BJ (cell line): ENCODE measurements around the gene AUH. TPM values are rescaled to one million over a fixed set of nuclear protein-coding genes. Genes with fewer than 3 reads are reported as not detected.

Experiments used
- CTCF ChIA-PET: fragments of 350-600 bp; formaldehyde crosslinking; extraction: SDS; loops from one replicate; lab custom pipeline; 2021; ENCODE audit warnings: antibody characterized with exemption, inconsistent platforms; lab: Yijun Ruan, JAX
- POLR2A ChIA-PET: fragments of 300-600 bp; sonication (Branson Sonifier 250); formaldehyde crosslinking; extraction: SDS; loops from one replicate; lab custom pipeline; 2021; ENCODE audit warnings: antibody characterized with exemption; lab: Charles Lee
- DNase-seq: peaks from one replicate; pipeline ENCODE4 v3.0.0-alpha.2; 2011; ENCODE audit warnings: low read depth
- H3K27me3 ChIP-seq: 2 replicates; pipeline ENCODE4 v1.6.0; 2011; ENCODE audit warnings: low read length; ENCODE audit not compliant: control insufficient read depth, insufficient read depth
- H3K36me3 ChIP-seq: 2 replicates; pipeline ENCODE4 v1.5.1; 2011; ENCODE audit warnings: low read length; ENCODE audit not compliant: control insufficient read depth, insufficient read depth
- H3K4me3 ChIP-seq: 2 replicates; pipeline ENCODE4 v1.5.1; 2011; ENCODE audit warnings: low read depth, mild to moderate bottlenecking, control low read depth, low read length
- polyA plus RNA-seq: library from polyadenylated mRNA; depleted of rRNA; stranded (reverse); fragments of >200 nt; gene quantifications from 2 replicates; pipeline ENCODE4 v1.2.3, GENCODE V29; 2011
- TF ChIP-seq, protein P1 (sequence below): IDR thresholded peaks from 2 replicates; pipeline ENCODE4 v1.5.1; 2011; ENCODE audit warnings: low read depth, mild to moderate bottlenecking, control low read depth, inconsistent platforms, low read length, moderate library complexity; ENCODE audit not compliant: insufficient read depth

Gene AUH
- polyA plus RNA-seq, 1 experiment = 4.1 TPM

DNA sequence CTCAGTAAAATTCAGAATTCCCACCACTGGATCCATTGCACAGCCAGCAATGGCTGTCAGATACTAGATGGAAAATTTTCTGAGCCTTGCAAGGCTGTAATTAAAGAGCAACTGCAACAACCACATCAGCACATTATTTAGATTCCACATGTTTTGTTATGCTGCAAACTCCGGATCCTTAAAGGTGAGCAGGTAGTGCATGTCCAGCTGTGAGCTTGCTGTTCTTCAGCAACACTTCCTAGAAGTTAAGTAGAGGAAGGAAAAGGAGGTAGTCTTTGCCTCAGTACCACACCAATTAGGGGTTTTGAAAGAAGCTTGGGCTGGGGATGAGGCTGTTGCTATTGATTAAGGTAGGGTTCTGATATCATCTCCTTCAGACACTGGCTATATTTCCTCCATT, 144.3 kb downstream of the AUH start:
- POLR2A ChIA-PET = no interaction called here
- CTCF ChIA-PET = no interaction called here

DNA sequence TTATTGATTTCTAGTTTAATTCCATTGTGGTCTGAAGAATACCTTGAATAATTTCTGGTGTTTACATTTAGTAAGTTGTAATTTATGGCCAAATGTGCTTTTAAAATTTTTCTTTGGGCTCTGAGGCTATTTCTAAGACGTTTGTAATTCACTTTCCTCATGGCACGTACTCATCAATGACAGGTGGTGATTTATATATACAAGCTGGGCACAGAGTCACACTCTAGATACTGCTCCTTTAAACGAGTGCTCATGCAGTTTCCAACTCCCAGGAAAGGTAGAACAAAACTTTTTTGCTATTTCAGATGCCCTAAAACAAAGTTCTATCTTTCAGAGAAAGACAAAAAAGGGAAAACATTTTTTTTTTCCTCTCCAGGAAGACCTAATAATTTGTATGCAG, 146.9 kb downstream of the AUH start:
- H3K36me3 ChIP-seq = 0 out of 2 replicates have a peak, but pooled peaks cover 2% of the 10 kb centered on the region
- no peak for DNase-seq
- no peak overlapping the region for H3K4me3 ChIP-seq
- TF ChIP-seq, protein P1, sequence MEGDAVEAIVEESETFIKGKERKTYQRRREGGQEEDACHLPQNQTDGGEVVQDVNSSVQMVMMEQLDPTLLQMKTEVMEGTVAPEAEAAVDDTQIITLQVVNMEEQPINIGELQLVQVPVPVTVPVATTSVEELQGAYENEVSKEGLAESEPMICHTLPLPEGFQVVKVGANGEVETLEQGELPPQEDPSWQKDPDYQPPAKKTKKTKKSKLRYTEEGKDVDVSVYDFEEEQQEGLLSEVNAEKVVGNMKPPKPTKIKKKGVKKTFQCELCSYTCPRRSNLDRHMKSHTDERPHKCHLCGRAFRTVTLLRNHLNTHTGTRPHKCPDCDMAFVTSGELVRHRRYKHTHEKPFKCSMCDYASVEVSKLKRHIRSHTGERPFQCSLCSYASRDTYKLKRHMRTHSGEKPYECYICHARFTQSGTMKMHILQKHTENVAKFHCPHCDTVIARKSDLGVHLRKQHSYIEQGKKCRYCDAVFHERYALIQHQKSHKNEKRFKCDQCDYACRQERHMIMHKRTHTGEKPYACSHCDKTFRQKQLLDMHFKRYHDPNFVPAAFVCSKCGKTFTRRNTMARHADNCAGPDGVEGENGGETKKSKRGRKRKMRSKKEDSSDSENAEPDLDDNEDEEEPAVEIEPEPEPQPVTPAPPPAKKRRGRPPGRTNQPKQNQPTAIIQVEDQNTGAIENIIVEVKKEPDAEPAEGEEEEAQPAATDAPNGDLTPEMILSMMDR = no peak
- no peaks in the 10 kb centered on the region for H3K27me3 ChIP-seq
- ChIA-PET CTCF (interaction anchor here (0.7 kb wide), 1 partner anchor 143 kb away, joined by 3 read pairs; no protein-coding TSS in a partner anchor), POLR2A (no interaction called here)

More for the DNA sequence above, 144.3 kb downstream of the AUH start:
- no peak for DNase-seq
- TF ChIP-seq, protein P1 = no peak
- H3K4me3 ChIP-seq = no peak overlapping the region
- 0 out of 2 replicates have a peak, but pooled peaks cover 2% of the 10 kb centered on the region for H3K36me3 ChIP-seq
- H3K27me3 ChIP-seq = no peaks in the 10 kb centered on the region

DNA sequence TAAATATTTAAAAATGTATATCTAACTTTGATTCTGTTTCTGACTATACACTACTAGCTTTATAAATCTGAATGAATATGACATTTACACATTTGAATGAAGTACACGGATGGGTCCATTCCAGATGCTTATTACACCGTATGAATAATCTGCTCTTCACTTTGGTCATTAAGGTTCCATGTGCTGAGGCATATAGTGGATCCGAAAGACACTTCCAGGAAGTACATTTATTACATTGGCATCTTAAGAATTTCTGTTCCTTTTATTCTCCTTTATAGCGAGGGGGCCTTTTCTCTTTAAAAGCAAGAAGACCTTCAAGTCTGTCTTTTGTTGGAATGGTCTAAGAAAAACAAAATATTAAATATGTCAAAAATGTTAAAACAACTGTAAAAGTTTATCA, 147.6 kb downstream of the AUH start:
- CTCF ChIA-PET = no interaction called here
- POLR2A ChIA-PET = no interaction called here
- DNase-seq = no peak

DNA sequence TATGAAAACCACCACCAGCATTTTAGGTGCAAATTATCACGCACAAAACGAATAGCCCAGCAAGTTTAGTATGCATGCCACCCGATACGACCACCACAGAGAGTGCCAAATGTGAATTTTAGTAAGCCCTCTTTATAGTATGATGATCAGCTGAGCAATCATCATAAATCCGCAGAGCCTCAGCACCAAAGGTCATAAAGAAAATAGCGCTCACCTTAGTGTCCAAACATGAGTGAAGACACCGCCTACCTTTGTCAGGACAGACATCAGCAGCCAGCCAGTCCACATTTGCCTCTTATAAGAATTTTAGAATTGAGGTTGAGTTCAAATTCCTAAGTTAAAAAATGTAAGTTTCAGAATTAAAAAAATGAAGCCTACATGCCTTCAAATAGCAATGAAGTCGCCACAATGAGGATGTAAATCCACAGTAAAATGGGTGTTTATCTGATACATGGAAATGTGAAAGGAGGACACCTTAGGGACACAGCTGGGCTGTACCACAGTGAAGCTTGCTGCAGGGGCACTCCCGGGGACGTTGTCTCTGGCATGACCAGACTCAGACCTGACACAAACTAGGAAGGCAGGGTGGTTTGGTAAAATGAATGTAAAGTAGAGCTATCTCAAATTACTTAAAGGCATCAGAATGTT, 149.0 kb downstream of the AUH start:
- TF ChIP-seq, protein P1 = no peak
- ChIA-PET POLR2A (no interaction called here), CTCF (no interaction called here)
- Histone ChIP-seq H3K36me3 (no peaks in the 10 kb centered on the region), H3K27me3 (no peaks in the 10 kb centered on the region), H3K4me3 (no peak overlapping the region)
- no peak for DNase-seq

More for the DNA sequence above, 147.6 kb downstream of the AUH start:
- Histone ChIP-seq H3K36me3 (0 out of 2 replicates have a peak, but pooled peaks cover 1% of the 10 kb centered on the region), H3K4me3 (no peak overlapping the region), H3K27me3 (no peaks in the 10 kb centered on the region)
- TF ChIP-seq, protein P1 = no peak

DNA sequence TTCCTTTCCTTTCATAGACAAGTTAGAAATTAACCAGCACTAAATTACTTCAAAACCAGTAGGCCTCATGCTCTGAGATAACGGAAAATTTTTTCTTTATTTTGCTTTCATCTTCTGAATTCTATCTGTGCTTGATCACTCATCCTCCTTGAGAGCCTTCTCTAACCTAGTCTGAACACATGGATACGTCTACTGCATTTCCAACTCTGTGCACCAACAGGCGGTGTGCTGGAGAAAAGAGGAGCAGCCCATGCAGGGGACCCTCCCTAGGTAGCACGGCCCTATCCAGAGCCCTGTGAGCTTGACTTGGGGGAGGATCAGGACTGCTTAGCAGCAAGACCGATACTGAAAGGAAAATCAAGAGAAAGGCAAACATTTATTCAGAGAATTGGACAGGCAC, 149.8 kb downstream of the AUH start:
- Histone ChIP-seq H3K4me3 (no peak overlapping the region), H3K27me3 (no peaks in the 10 kb centered on the region), H3K36me3 (no peaks in the 10 kb centered on the region)
- ChIA-PET CTCF (no interaction called here), POLR2A (no interaction called here)
- TF ChIP-seq, protein P1 = no peak
- DNase-seq = no peak
